HCT116 (cell line): ENCODE measurements around the gene PDE4D. TPM values are rescaled to one million over a fixed set of nuclear protein-coding genes. Genes with fewer than 3 reads are reported as not detected.

Experiments
- ATAC-seq: fragments of 200-7000 bp; cut with Tn5 transposase; 2 replicates; pipeline ENCODE4 v1.9.1; 2020; ENCODE audit warnings: mild to moderate bottlenecking, moderate library complexity
- BruUV-seq: library from RNA; stranded (reverse); fragments of 400-500 nt; replicated peaks from 2 replicates; lab custom pipeline; 2021; lab: Mats Ljungman, UMichigan
- CTCF ChIA-PET: fragments of 300-600 bp; sonication (Branson Sonifier 250); formaldehyde crosslinking; loops from one replicate; lab custom pipeline; 2021; ENCODE audit warnings: antibody characterized with exemption; lab: Charles Lee
- POLR2A ChIA-PET: fragments of 300-600, 350-600 bp; sonication (Branson Sonifier 250); formaldehyde crosslinking; loops from one replicate; lab custom pipeline; 2021; ENCODE audit warnings: antibody characterized with exemption; lab: Charles Lee
- RAD21 ChIA-PET, 2 experiments: fragments of 300-600 bp; sonication (Branson Sonifier 250); formaldehyde crosslinking; loops; one replicate each; lab custom pipeline; 2023; ENCODE audit warnings: low total read pairs in 2 of 2; ENCODE audit not compliant: uncharacterized antibody in 2 of 2, unreplicated experiment in 2 of 2, low non-redundant PET in 1 of 2; lab: Charles Lee
- DNase-seq: peaks from one replicate; pipeline ENCODE4 v3.0.0-alpha.2; 2010; ENCODE audit warnings: low read depth, low spot score
- H2AFZ ChIP-seq: fragments of 200-600 bp; shearing (Covaris generic), sonication (generic); 2 replicates; pipeline ENCODE4 v1.6.1; 2017; ENCODE audit warnings: low read depth, mixed run types, mixed read lengths, antibody characterized with exemption, low read length; ENCODE audit not compliant: poor library complexity, severe bottlenecking
- H3K27ac ChIP-seq: 2 replicates; pipeline ENCODE4 v1.5.1; 2012; ENCODE audit warnings: low read depth, low read length
- H3K27me3 ChIP-seq: fragments of 200-600 bp; sonication (generic); 2 replicates; pipeline ENCODE4 v1.6.1; 2016; ENCODE audit warnings: mixed run types, low read length, mixed read lengths; ENCODE audit not compliant: insufficient read depth
- H3K36me3 ChIP-seq, 2 experiments: fragments of 200-500 bp in 1 of 2; fragments of 200-600 bp in 1 of 2; sonication (Bioruptor generic) in 1 of 2; sonication (generic) in 1 of 2; 2 replicates each; pipeline versions ENCODE4 v1.5.1 to v1.6.1; 2014 to 2016; ENCODE audit warnings: low read length in 2 of 2, inconsistent platforms in 1 of 2, mixed read lengths in 1 of 2, mixed run types in 1 of 2; ENCODE audit not compliant: insufficient read depth in 2 of 2, control insufficient read depth in 1 of 2
- H3K4me1 ChIP-seq, 2 experiments: fragments of 200-600 bp in 1 of 2; sonication (generic) in 1 of 2; 2 replicates each; pipeline versions ENCODE4 v1.5.1 to v1.6.1; 2012 to 2017; ENCODE audit warnings: low read length in 2 of 2, inconsistent platforms in 1 of 2, mild to moderate bottlenecking in 1 of 2, mixed read lengths in 1 of 2, mixed run types in 1 of 2, moderate library complexity in 1 of 2; ENCODE audit not compliant: insufficient read depth in 2 of 2, control insufficient read depth in 1 of 2
- H3K4me2 ChIP-seq: fragments of 200-600 bp; sonication (generic); 2 replicates; pipeline ENCODE4 v1.6.1; 2017; ENCODE audit warnings: mixed run types, low read length, mixed read lengths
- H3K4me3 ChIP-seq, 2 experiments: fragments of 200-600 bp in 1 of 2; sonication (generic) in 1 of 2; replicated peaks in 1 of 2; 2 replicates each; pipeline ENCODE4 v1.5.1; 2011 to 2016; ENCODE audit warnings: low read length in 2 of 2, control low read depth in 1 of 2, low read depth in 1 of 2, mild to moderate bottlenecking in 1 of 2, mixed read lengths in 1 of 2, mixed run types in 1 of 2
- H3K79me2 ChIP-seq: fragments of 200-600 bp; sonication (generic); 2 replicates; pipeline ENCODE4 v1.6.1; 2017; ENCODE audit warnings: mild to moderate bottlenecking, mixed run types, low read length, moderate library complexity, mixed read lengths; ENCODE audit not compliant: insufficient read depth
- H3K9ac ChIP-seq: fragments of 200-600 bp; sonication (generic); 2 replicates; pipeline ENCODE4 v1.6.1; 2016; ENCODE audit warnings: low read length, mixed read lengths
- H3K9me2 ChIP-seq: fragments of 200-600 bp; sonication (generic), shearing (Covaris generic); 2 replicates; pipeline ENCODE4 v1.6.1; 2017; ENCODE audit warnings: mixed run types, mild to moderate bottlenecking, moderate library complexity; ENCODE audit not compliant: insufficient read depth
- H3K9me3 ChIP-seq, 2 experiments: fragments of 200-500 bp in 1 of 2; fragments of 200-600 bp in 1 of 2; sonication (Bioruptor generic) in 1 of 2; sonication (generic) in 1 of 2; 2 replicates each; pipeline ENCODE4 v1.6.1; 2014 to 2017; ENCODE audit warnings: low read length in 2 of 2, mixed read lengths in 2 of 2, inconsistent platforms in 1 of 2, low read depth in 1 of 2, mild to moderate bottlenecking in 1 of 2, mixed run types in 1 of 2, moderate library complexity in 1 of 2; ENCODE audit not compliant: control insufficient read depth in 1 of 2, insufficient read depth in 1 of 2
- H4K20me1 ChIP-seq: fragments of 200-600 bp; sonication (generic), shearing (Covaris generic); 2 replicates; pipeline ENCODE4 v1.6.1; 2017; ENCODE audit warnings: mixed run types, mild to moderate bottlenecking, moderate library complexity; ENCODE audit not compliant: insufficient read depth
- CEBPB ChIP-seq: IDR thresholded peaks from 2 replicates; pipeline ENCODE4 v1.6.1; 2012; ENCODE audit warnings: low read depth
- EGR1 ChIP-seq: IDR thresholded peaks from 2 replicates; pipeline ENCODE4 v1.6.1; 2012; ENCODE audit warnings: low read depth
- ELF1 ChIP-seq: IDR thresholded peaks from 2 replicates; pipeline ENCODE4 v1.6.1; 2012; ENCODE audit warnings: low read depth, borderline replicate concordance
- EZH2 ChIP-seq: fragments of 200-600 bp; sonication (generic); IDR thresholded peaks from 2 replicates; pipeline ENCODE4 v1.6.1; 2017; ENCODE audit warnings: antibody characterized with exemption, mixed run types
- EZH2phosphoT487 ChIP-seq: fragments of 200-600 bp; IDR thresholded peaks from 2 replicates; pipeline ENCODE4 v1.6.1; 2018; ENCODE audit warnings: antibody characterized with exemption, borderline replicate concordance
- FOSL1 ChIP-seq: IDR thresholded peaks from 2 replicates; pipeline ENCODE4 v1.6.1; 2012; ENCODE audit warnings: low read depth
- JUND ChIP-seq: IDR thresholded peaks from 2 replicates; pipeline ENCODE4 v1.6.1; 2012
- MAX ChIP-seq: IDR thresholded peaks from 2 replicates; pipeline ENCODE4 v1.6.1; 2012
- REST ChIP-seq: IDR thresholded peaks from 2 replicates; pipeline ENCODE4 v1.6.1; 2012; ENCODE audit warnings: low read depth
- SIN3A ChIP-seq: IDR thresholded peaks from 2 replicates; pipeline ENCODE4 v1.6.1; 2012; ENCODE audit warnings: low read depth
- YY1 ChIP-seq: IDR thresholded peaks from 2 replicates; pipeline ENCODE4 v1.6.1; 2011; ENCODE audit warnings: low read length, low read depth, moderate library complexity, mild to moderate bottlenecking; ENCODE audit not compliant: insufficient replicate concordance; ENCODE audit errors: extremely low read depth
- ZBTB33 ChIP-seq: IDR thresholded peaks from 2 replicates; pipeline ENCODE4 v1.6.1; 2011; ENCODE audit warnings: mild to moderate bottlenecking, low read length, moderate library complexity; ENCODE audit not compliant: insufficient replicate concordance; ENCODE audit errors: extremely low read depth
- ZNF274 ChIP-seq: fragments of 200-500 bp; sonication (Bioruptor generic); IDR thresholded peaks from 2 replicates; pipeline ENCODE4 v1.6.1; 2014; ENCODE audit warnings: mild to moderate bottlenecking, low read depth, low read length, inconsistent platforms
- intact Hi-C: fragments of 100-400 bp; cut with micrococcal nuclease; formaldehyde crosslinking; loops from 2 replicates; pipeline ENCODE4 v1.10.0; 2022
- total RNA-seq: library from RNA; stranded (reverse); gene quantifications from one replicate; pipeline ENCODE4 v1.2.1, GENCODE V29; 2021; ENCODE audit not compliant: unreplicated experiment

Gene PDE4D
- total RNA-seq, 1 experiment from 2014 or later: 1.1 TPM

GRCh38 chr5:59420596-59420995 lies 472.9 kb downstream of the PDE4D start:
- DNase-seq: no peak
- BruUV-seq: no TSS peak

More at GRCh38 chr5:59420596-59420995, 472.9 kb downstream of the PDE4D start:
- no peaks in the 10 kb centered on the region for H3K36me3 ChIP-seq
- POLR2A ChIA-PET: no interaction called here
- no peaks in the 10 kb centered on the region for H4K20me1 ChIP-seq
- CTCF ChIA-PET: no interaction called here
- no peak for ATAC-seq
- no peak for TF ChIP-seq EZH2phosphoT487
- TF ChIP-seq CEBPB: no peak
- no peak for TF ChIP-seq EZH2
- no peak for TF ChIP-seq FOSL1
- TF ChIP-seq ELF1: no peak
- no peak for TF ChIP-seq EGR1
- TF ChIP-seq ZNF274: no peak
- no peak for TF ChIP-seq MAX
- no peak for TF ChIP-seq JUND
- TF ChIP-seq SIN3A: no peak
- TF ChIP-seq ZBTB33: no peak
- TF ChIP-seq REST: no peak
- TF ChIP-seq YY1: no peak
- RAD21 ChIA-PET: no interaction called here
- H3K4me2 ChIP-seq: no peak overlapping the region
- H3K27me3 ChIP-seq: no peaks in the 10 kb centered on the region
- no peaks in the 10 kb centered on the region for H3K4me1 ChIP-seq
- no peak overlapping the region for H3K4me3 ChIP-seq
- H2AFZ ChIP-seq: no peak overlapping the region
- H3K9ac ChIP-seq: no peak overlapping the region
- H3K9me2 ChIP-seq: no peaks in the 10 kb centered on the region
- intact Hi-C loops: no loop called here
- H3K79me2 ChIP-seq: no peaks in the 10 kb centered on the region
- no peak overlapping the region for H3K27ac ChIP-seq
- H3K9me3 ChIP-seq: no peaks in the 10 kb centered on the region
